NCI-H226 (cell line): ENCODE data around the gene NBEAL2.
"Not testable (repeated sequence)": the region's sequence is repeated elsewhere in the genome, so short reads cannot be mapped to it uniquely, and the experiment has no call there.

ENCODE experiments used
- DNase-seq: peaks from one replicate; pipeline ENCODE4 v3.0.0-alpha.2; 2015

Gene NBEAL2

DNA sequence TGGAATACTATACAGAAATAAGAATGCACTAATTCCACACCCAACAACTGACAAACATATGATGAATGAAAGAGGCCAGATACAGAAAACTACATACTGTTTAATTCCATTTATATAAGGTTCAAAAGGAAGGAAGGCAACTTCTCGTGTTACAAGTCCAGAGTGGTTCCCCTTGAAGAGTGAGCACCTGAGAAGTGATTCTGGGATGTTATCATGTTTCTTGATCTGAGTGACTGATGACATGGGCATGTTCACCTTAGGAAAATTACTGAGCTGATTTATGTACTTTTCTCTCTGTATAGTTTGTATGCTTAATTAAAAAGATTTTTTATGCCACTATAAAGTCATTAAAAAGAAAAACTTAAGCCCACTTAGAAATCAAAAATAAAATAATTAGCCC is 16.5 kb upstream of the NBEAL2 start:
- DNase-seq = no peak

DNA sequence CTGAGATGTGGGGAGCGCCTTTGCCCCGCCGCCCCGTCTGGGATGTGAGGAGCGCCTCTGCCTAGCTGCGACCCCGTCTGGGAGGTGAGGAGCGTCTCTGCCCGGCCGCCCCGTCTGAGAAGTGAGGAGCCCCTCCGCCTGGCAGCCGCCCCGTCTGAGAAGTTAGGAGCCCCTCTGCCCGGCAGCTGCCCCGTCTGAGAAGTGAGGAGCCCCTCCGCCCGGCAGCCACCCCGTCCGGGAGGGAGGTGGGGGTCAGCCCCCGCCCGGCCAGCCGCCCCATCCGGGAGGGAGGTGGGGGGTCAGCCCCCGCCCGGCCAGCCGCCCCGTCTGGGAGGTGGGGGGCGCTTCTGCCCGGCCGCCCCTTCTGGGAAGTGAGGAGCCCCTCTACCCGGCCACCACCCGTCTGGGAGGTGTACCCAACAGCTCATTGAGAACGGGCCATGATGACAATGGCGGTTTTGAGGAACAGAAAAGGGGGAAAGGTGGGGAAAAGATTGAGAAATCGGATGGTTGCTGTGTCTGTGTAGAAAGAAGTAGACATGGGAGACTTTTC is 15.4 kb upstream of the NBEAL2 start:
- not testable (repeated sequence) for DNase-seq

DNA sequence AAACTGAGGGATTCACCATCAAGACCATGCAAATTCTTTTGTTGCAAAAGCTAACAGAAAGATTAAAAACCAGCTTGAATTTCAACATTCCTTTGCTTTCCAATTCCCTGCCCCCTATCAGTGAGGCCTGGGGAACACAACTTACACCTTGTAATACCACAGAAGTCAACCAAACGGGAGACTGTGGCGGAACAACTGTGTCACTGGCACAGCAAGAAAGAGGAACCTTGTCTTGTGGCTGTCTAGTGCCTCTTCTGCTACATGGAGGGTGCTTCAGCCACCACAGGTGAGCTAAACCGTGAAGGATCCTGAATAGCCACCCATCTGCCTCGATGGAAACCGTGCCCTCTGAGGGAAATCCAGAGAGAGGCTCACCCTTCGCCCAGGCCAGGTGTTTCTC is 14.3 kb upstream of the NBEAL2 start:
- no peak for DNase-seq

DNA sequence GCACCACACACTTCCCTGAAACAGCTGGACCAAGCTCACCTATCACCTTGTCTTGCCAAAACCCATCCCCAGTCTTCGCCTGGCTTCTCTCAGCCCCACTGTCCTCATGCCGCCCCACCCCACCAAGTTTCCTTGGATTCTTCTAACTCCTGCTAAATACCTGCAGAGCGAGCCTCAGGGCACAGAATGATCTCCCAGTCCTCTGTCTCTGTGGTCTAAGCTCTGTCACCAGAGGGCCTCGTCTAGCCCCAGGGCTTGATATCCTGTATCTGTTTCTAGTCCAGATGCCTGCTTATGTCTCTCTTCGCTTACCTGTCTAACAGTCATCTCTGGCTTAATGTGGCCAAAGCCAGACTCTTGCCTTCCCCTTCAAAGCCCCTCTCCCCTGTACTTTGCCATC is 12.7 kb upstream of the NBEAL2 start:
- DNase-seq = no peak

DNA sequence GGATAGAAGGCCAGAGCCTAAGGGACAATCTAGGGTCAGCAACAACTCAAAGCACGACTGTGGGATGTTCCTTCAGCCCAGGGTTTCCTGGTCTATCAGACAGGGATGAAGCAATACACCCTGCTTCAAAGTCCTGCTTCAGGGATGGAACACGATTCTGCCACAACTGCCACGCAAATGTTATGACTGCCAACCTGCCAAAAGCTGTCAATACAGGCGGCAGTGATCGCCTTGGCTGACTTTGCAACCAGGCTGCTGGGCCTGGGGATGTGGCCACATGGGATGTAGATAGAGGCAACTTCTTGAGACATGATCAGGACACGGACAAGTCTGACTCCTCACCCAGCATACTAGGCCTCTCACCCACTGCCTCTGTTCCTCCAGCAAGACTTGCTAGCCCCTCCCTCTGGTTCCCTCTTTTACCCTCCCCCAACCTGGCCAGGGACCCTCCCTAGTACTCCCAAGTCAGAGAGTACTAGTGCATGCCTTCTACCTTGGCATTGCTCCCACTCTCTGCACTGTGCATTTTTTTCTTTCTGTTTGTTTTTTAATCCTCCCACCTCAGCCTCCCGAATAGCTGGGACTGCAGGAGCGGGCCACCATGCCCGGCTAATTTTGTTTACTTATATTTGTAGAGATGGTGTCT is 10.6 kb upstream of the NBEAL2 start:
- no peak for DNase-seq

DNA sequence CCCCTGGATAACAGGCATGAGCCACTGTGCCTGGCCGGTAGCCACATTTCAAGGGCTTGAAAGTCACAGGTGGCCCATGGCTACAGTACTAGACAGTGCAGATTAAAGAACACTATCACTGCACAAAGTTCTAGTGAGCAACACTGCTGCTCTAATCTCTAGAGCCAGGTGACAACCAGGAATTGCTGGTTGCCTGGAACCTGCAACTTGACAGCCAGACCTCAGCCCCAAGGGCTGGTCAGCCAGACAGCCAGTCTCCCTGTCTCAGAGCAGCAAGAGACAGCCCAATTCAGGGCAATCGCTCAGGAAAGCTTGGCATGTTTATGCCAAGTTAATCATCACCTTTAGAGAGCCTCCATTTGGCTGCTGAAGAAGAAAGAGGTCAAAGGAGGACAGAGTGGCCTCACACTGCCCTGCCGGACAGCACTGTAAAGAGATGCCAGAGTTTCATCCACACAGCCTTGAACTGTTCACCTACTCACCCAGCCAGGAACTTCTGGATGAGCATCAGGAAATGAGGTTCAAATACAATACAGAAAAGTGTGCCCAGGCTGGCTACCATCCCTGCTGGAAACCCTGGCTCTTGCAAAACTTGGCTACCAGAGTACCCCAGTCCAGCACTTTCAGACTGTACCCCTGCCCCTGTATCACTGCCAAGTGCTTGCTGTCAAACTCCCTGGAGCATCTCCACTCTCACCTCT is 8.9 kb upstream of the NBEAL2 start:
- no peak for DNase-seq

DNA sequence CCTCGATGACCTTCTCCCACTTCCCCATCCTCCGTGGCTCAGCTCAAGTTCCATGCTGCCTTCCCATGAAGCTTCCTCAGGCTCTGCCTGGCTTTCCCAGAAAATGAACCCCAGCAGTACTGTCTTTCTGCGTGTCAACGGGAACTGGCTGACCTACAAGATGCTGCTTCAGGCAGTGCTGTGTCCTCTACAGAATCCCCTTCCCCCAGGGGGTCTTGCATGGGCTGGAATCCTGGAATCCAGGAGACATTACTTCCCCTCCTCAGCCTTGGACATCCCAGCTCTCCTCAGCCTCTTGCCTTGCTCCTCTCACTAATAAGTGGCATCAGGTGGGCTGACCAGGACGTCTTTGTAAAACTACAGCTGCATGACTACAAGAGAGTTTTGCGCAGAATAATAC is 8.3 kb upstream of the NBEAL2 start:
- DNase-seq = no peak

DNA sequence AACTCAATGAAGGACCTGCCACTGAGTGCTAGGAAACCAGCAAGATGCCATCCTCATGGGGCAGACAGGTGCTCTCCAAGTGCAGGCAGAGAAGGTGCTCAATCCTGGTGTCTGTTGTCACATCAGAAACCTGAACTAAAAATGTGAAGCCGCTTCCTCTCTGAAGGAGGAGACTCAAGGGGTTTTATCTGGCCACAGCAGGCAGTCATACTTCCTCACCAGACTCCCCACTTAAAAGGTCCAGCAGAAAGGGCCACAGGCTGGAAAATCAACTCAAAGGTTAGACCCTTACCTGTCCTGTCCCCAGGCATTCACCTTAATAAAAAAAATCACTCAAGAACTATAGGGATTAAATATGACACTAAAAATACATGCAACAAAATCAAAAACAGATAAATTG is 7.7 kb upstream of the NBEAL2 start:
- DNase-seq = no peak

DNA sequence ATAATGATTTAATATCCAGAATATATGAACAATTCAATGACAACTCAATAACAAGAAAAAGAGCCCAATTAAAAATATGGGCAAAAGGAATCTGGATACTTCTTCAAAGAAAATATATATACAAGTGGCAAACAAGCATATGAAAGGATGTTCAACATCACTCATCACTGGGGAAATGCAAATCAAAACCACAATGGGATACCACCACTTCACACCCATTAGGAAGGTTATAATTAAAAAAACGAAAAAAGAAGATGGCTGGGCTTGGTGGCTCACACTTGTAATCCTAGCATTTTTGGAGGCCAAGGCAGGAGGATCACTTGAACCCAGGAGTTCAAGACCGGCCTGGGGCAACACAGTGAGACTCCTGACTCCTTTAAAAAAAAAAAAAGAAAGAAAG is 7.1 kb upstream of the NBEAL2 start:
- no peak for DNase-seq

DNA sequence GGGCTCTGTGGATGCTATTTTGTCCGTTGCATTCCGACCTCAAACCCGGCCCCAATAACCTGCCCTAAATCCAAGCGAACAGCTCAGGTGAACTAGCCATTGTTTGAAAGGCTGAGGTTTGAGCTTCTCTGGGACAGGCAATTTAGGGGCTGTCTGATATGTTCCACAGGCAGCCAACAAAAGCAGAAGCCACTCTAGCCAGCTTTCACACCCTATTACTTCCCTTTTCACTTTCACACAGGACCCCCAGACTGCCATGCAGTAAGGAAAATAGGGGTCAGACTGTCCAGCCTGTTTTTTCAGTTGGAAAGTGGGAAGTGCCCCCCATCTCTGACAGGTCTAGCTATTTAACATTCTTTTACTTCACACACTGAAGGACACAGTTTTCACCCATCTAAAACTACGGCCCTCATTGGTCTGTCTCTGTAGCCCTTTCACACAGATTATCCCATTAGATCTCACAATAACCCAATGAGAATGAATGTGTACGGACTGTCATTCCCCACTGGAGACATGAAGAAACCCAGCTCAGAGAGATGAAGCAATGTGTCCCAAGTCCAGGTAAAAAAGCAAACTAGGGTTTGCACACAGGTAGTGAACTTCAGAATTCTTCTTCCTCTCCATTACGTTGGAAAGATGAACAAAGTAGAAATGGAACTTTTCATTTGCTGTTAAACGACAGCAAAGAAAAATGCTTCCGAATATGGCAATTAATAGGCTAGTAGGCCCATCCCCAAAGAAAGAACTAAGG is 4.9 kb upstream of the NBEAL2 start:
- no peak for DNase-seq

DNA sequence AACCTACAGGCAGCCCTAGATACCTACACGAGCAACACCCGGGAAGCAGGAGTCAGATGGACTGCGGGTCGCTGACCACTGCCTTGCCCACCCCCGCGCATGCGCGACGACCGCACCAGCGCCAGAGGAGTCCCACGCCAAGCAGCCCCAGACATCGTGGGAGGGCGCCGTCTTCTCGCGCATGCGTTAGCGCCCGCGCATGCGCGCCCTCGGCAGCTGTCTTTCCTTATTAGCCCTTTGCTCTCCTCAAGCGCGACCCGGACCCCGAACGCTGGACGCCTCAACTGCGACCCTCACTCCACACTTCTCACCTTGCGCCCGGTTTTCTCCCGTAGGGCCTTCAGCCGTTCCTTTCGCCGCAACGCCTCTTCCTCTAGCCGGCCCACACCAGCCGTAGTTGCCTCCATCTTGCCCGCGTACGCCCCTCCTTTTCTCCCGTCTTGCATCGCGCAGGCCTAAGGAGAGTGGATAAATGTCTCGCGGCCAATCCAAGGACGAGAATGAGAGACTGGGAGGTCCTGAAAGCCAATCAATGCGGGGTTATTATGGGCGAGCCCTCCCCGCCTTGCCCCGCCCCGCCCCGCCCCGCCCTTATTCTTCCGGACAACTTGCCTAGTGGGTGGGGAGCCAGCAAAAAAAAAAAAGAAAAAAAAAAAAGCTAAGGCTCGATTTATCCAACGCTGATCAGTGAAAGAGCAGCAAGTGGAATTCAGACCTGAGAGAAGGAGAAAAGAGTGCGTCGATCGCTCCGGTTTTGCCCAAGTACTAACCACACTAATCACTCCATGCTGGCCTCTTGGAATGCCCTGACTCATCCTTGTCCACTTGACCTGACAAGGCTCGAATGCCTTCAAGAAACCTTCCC is 2.9 kb upstream of the NBEAL2 start, which contains the start of gene CCDC12:
TSS of gene CCDC12 (minus strand) at position 420 of the 865 bp plus-strand sequence. CDS start at position 407, 13 bp downstream.
- peak; percentile 99 for DNase-seq

DNA sequence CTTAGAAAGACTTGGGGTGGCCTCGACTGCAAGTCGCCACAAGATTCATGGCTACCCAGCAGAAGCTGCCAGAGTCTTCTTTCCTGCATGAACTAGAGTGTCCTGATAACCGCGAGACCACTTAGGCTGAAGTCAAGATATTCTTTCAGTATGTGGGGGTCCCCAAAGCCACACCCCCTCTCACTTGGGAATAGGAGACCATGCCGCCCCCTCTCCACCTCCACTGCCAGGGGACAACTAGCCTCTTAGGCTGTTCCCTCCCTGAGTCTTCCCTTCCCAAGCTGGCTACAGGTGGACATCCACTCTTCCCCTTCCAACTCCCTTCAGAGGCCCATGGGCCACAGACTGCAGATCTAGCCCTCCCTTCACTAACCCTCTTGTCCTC is 1.7 kb upstream of the NBEAL2 start:
- DNase-seq = no peak

DNA sequence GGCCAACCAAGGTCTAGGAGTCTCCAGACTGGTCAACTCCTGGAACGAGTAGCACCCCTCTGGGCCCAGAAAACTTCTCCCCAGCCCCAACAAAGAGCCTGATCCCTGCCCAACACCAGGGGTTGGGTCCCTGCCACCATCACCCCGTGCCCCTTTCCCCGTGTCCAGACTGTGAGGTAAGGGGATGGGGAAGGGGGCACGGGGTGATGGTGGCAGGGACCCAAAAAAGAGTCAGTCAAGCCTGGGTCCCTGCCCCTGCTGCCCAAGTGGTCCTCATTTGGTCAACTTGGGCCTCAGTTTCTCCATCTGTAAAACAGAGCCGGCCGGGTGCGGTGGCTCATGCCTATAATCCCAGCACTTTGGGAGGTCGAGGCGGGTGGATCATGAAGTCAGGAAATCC is 1.1 kb upstream of the NBEAL2 start:
- DNase-seq = no peak

DNA sequence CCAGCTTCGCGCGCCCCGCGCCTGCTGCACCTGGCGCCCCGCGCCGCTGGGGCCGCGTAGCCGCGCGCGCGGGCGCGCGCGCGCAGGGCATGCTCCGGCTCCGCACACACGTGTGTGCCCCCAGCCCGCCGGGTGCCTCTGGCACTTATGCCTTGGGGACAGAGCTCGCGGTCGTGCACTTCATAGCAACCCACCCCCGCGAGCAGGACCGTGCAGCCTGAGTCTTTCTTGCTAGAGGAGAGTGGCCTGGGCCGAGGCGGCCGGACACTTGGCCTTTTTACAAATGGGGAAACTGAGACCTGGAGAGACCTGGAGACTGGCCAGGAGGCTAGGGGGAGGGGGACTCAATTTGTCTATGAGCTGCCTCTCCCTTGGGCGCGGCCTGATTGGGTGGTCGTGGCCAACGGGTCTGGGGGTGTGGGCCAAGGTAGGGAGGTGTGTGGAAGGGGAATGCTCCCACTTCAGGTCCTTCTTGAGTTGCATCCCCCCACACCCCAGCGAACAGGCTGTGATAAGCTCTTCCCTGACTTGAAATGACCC is 562 bp downstream of the NBEAL2 start:
- DNase-seq = no peak

DNA sequence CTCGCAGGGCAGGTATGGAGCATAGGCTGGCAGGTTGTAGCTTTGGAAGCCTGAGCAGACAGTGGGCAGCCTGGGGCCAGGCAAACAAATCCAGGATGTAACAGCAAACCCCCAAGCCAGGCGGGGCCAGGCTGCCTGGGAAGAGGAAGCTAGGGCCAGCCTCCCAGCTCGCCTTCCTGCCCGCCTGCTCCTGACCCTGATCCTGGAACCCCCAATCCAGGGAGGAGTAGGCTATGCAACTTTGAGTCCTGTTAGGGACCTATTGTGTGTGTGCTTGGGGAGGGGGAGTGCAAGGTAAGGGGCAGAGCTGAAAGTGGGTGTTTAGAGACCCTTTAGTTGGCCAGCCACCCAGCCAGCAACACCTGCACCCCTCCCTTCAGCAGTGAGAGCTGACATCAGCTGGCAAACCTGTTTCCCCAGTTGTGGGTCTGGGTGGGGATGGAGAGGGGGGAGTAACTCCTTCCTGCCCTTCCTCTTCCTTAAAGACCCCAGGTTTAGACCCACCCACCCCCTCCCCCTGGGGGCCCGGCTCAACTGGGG is 2.5 kb downstream of the NBEAL2 start:
- no peak for DNase-seq

DNA sequence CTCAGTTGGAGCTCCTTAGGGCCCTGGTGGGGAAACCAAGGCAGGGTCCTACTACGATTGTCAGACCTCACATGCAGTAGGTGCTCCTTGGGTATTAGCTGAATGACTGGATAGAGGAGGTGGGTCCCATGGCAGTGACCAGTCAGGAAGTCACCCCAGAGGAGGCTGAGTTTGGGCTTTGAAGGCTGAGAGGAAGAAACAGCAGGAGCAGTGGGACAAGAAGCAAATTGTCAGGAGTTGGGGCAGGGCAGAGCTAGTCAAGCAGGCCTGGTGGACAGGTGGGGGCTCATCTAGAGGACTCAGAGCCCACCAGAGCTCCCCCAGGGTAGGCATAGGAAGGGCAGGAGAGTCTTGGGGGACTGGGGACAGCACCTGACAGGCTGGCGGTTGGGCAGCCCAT is 3.1 kb downstream of the NBEAL2 start:
- DNase-seq = no peak

DNA sequence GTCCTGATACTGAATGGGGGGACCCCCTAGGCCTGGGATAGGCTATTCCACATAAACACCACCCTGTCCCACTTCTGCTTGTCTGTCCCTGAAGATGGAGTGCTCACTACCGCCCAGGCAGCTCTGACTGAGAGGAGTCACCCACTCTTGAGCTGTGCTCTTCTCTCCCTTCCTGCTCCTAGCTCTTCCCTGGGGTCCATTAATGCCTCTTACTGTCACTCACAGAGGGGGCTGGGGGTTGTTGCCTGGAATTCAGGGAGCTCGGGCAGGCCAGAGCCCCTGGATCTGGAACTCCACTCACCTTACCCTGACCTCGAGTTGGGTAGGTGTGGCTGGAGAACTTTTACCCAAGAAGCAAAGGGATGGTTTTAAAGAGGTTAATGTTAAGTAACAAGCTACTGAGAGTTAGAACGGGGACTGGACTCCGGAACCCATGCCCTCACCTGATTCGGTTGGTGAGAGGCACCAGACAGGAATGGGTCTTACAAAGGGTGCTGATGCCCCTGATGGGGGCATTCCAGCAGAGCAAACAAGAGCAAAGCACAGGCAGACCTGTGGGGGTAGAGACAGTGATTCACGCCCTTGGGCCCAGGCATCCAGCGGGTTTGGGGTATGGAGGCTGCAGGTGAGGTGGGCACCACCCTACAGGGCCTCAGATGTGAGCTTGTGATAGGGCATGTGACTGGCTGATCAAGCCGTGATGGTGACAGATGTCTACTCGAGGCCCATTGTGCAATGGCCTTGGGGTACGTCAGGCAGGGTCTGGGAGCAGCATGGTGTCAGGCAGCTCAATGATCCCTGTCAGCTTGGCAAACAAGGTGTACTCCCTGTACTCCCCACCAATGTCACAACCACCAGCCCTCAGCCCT is 5.4 kb downstream of the NBEAL2 start:
- DNase-seq = no peak

DNA sequence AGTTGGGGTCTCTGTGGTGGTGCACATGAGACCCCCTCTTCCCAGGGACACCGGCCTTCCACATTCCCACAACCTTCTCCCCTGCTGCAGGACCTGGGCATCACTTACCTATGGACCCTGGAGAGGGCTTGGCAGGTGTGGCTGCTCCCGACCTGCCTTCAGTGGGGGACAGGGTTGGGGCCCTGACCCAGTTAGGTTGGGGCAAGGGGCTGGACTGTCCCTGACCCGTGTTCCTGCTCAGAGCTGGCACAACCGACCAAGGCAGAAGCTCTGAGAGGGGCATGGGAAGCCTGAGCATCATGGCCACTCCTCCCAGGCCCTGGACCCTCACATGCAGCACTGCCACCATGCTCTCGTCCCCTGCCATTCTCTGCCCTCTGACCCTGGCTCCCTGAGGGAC is 6.1 kb downstream of the NBEAL2 start:
- DNase-seq = no peak

DNA sequence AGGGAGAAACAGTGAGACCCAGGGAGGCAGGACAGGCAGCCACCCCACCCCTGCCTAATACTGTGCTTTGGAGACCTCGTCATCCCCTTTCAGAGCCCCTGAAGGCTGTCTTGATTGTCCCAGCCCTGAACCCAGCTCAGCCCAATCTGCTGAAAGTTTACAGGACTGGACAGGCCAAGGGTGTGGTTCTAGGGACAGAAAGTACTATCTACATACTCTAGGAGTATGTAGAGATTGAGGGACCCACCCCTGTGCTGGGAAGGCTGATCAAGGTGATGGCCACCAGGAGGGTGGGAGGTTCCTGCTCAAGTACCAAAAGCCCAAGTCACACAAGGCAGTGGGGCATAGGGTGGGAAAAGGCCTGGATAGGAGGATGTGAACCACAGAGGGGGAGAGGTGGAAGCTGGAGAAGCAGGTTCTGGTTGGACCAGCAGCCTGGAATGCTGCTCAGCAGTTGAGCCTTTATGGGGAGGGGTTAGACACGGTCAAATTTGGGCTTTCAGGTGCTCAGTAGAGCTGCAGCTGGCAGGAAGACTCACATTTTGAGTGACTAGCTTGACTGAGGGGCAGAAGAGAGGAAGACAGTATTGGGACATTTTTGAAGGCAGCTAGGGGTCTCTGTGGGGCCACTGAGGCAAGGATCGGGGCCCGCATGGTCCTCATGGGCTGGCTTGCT is 6.7 kb downstream of the NBEAL2 start:
- no peak for DNase-seq

DNA sequence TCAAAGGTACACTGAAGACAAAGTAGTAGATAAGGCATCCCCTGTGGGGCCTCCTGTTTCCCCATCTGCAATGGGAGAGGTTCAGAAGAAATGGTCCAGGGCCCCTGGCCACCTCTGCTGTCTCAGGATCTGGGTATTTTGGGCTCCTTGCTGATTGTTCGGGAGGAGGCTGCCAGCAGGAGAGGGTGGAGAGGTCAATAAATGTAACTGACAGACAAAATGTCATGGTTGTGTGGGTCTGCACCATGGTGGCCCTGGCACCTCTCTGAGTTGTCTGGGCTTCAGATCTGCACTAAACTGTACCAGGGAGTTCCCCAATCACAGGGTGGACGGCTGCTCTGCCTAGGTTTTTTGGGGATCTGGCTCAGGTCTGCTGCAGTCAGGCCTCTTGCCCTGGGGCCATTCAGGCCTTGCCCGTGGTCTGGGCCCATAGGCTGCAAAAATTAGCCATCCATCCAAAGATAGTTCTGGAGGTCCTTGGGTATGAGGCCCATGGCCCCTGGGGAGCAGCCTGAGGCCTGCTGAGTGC is 7.4 kb downstream of the NBEAL2 start:
- DNase-seq = no peak
